ENCODE results near the gene AK8.

Gene AK8

GRCh38 chr9:132797861-132798659 is 80.0 kb downstream of the AK8 start:
- Histone ChIP-seq H3K9ac (ENCODE audit: low read length) (no peak overlapping the region), H3F3A (ENCODE audit: insufficient read depth) (no peaks in the 10 kb centered on the region), H2AFZ (ENCODE audit: low read depth, low read length, severe bottlenecking) (no peak overlapping the region), H3K27me3 (ENCODE audit: low read length) (no peaks in the 10 kb centered on the region), H3K79me2 (ENCODE audit: insufficient read depth, low read length) (no peaks in the 10 kb centered on the region), H4K20me1 (ENCODE audit: low read depth, low read length) (no peaks in the 10 kb centered on the region), H3K27ac (ENCODE audit: low read depth, low read length) (no peak overlapping the region), H3K9me3 (ENCODE audit: insufficient read depth, low read length) (no peaks in the 10 kb centered on the region), H3K4me3 (ENCODE audit: insufficient read depth, low read length, poor library complexity, severe bottlenecking) (no peak overlapping the region), H3K9me2 (replicated peaks; ENCODE audit: insufficient read depth, low read length) (no peaks in the 10 kb centered on the region), H3K36me3 (ENCODE audit: low read length) (no peaks in the 10 kb centered on the region), H3K4me2 (ENCODE audit: low read depth, low read length, poor library complexity, severe bottlenecking) (no peak overlapping the region)
- no peak for TF ChIP-seq EZH2phosphoT487 (conservative IDR thresholded peaks at IDR 0.05; ENCODE audit: low read length)
- TF ChIP-seq, protein P1, sequence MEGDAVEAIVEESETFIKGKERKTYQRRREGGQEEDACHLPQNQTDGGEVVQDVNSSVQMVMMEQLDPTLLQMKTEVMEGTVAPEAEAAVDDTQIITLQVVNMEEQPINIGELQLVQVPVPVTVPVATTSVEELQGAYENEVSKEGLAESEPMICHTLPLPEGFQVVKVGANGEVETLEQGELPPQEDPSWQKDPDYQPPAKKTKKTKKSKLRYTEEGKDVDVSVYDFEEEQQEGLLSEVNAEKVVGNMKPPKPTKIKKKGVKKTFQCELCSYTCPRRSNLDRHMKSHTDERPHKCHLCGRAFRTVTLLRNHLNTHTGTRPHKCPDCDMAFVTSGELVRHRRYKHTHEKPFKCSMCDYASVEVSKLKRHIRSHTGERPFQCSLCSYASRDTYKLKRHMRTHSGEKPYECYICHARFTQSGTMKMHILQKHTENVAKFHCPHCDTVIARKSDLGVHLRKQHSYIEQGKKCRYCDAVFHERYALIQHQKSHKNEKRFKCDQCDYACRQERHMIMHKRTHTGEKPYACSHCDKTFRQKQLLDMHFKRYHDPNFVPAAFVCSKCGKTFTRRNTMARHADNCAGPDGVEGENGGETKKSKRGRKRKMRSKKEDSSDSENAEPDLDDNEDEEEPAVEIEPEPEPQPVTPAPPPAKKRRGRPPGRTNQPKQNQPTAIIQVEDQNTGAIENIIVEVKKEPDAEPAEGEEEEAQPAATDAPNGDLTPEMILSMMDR (IDR thresholded peaks at IDR 0.05; ENCODE audit: insufficient read depth, low read length, poor library complexity, severe bottlenecking): no peak

GRCh38 chr9:132795511-132796303 is 82.4 kb downstream of the AK8 start:
- no peaks in the 10 kb centered on the region for H3K79me2 ChIP-seq (ENCODE audit: insufficient read depth, low read length)
- no peak overlapping the region for H3K27ac ChIP-seq (ENCODE audit: low read depth, low read length)
- no peak overlapping the region for H3K4me2 ChIP-seq (ENCODE audit: low read depth, low read length, poor library complexity, severe bottlenecking)
- no peaks in the 10 kb centered on the region for H3F3A ChIP-seq (ENCODE audit: insufficient read depth)
- H3K27me3 ChIP-seq (ENCODE audit: low read length): no peaks in the 10 kb centered on the region
- no peak overlapping the region for H3K4me3 ChIP-seq (ENCODE audit: insufficient read depth, low read length, poor library complexity, severe bottlenecking)
- H2AFZ ChIP-seq (ENCODE audit: low read depth, low read length, severe bottlenecking): no peak overlapping the region
- no peak overlapping the region for H3K9ac ChIP-seq (ENCODE audit: low read length)
- no peaks in the 10 kb centered on the region for H3K9me2 ChIP-seq (replicated peaks; ENCODE audit: insufficient read depth, low read length)
- no peaks in the 10 kb centered on the region for H4K20me1 ChIP-seq (ENCODE audit: low read depth, low read length)
- H3K36me3 ChIP-seq (ENCODE audit: low read length): no peaks in the 10 kb centered on the region
- TF ChIP-seq, protein P1 (IDR thresholded peaks at IDR 0.05; ENCODE audit: insufficient read depth, low read length, poor library complexity, severe bottlenecking): no peak
- no peak for TF ChIP-seq EZH2phosphoT487 (conservative IDR thresholded peaks at IDR 0.05; ENCODE audit: low read length)
- no peaks in the 10 kb centered on the region for H3K9me3 ChIP-seq (ENCODE audit: insufficient read depth, low read length)

- Histone ChIP-seq H3K4me3 (ENCODE audit: insufficient read depth, low read length, poor library complexity, severe bottlenecking) (no peak overlapping the region), H2AFZ (ENCODE audit: low read depth, low read length, severe bottlenecking) (no peak overlapping the region), H3K9ac (ENCODE audit: low read length) (no peak overlapping the region), H3K9me3 (ENCODE audit: insufficient read depth, low read length) (no peaks in the 10 kb centered on the region), H3K27me3 (ENCODE audit: low read length) (no peaks in the 10 kb centered on the region), H3K36me3 (ENCODE audit: low read length) (no peaks in the 10 kb centered on the region), H4K20me1 (ENCODE audit: low read depth, low read length) (no peaks in the 10 kb centered on the region), H3K27ac (ENCODE audit: low read depth, low read length) (no peak overlapping the region), H3K4me2 (ENCODE audit: low read depth, low read length, poor library complexity, severe bottlenecking) (no peak overlapping the region), H3K9me2 (replicated peaks; ENCODE audit: insufficient read depth, low read length) (no peaks in the 10 kb centered on the region), H3K79me2 (ENCODE audit: insufficient read depth, low read length) (no peaks in the 10 kb centered on the region), H3F3A (ENCODE audit: insufficient read depth) (no peaks in the 10 kb centered on the region)
- TF ChIP-seq, protein P1 (IDR thresholded peaks at IDR 0.05; ENCODE audit: insufficient read depth, low read length, poor library complexity, severe bottlenecking): no peak
- TF ChIP-seq EZH2phosphoT487 (conservative IDR thresholded peaks at IDR 0.05; ENCODE audit: low read length): no peak
These were observed 83.2 kb downstream of the AK8 start for GRCh38 chr9:132794730-132795380.
